Naive thymus-derived CD4-positive, alpha-beta T cell (primary cell): ENCODE data around the gene RAP2A. TPM values are rescaled to one million over a fixed set of nuclear protein-coding genes. Genes with fewer than 3 reads are reported as not detected.

Experiments
- ATAC-seq: fragments of 150-1000 bp; cut with Tn5 transposase; 2 replicates; pipeline ENCODE4 v1.10.0; 2021; ENCODE audit warnings: mild to moderate bottlenecking, moderate library complexity
- CTCF ChIA-PET: fragments of 350-600 bp; sonication (Branson Sonifier 250); formaldehyde crosslinking; loops from one replicate; lab custom pipeline; 2021; ENCODE audit warnings: antibody characterized with exemption; lab: Charles Lee
- POLR2A ChIA-PET: fragments of 350-600 bp; sonication (Branson Sonifier 250); formaldehyde crosslinking; loops from one replicate; lab custom pipeline; 2021; ENCODE audit warnings: antibody characterized with exemption, inconsistent platforms; lab: Charles Lee
- DNase-seq, 9 donors: peaks; one replicate each; pipeline versions ENCODE4 v3.0.0 to v3.0.0-alpha.2; 2020 to 2022; ENCODE audit warnings: mixed read lengths in 1 of 9
- H3K27ac ChIP-seq: one replicate; pipeline ENCODE4 v1.7.0; 2013; ENCODE audit warnings: mild to moderate bottlenecking, low read depth, low read length, moderate library complexity
- H3K27me3 ChIP-seq, 2 donors: one replicate each; pipeline ENCODE4 v1.7.0; 2013; ENCODE audit warnings: low read length in 2 of 2, mild to moderate bottlenecking in 2 of 2, moderate library complexity in 2 of 2; ENCODE audit not compliant: control insufficient read depth in 2 of 2, insufficient read depth in 2 of 2
- H3K36me3 ChIP-seq, 3 experiments: 1 replicate in 2 of 3; 2 replicates in 1 of 3; pipeline ENCODE4 v1.7.0; 2013; ENCODE audit warnings: low read length in 3 of 3, mild to moderate bottlenecking in 3 of 3, moderate library complexity in 1 of 3; ENCODE audit not compliant: insufficient read depth in 3 of 3, control insufficient read depth in 2 of 3
- H3K4me1 ChIP-seq, 2 donors: one replicate each; pipeline ENCODE4 v1.7.0; 2013; ENCODE audit warnings: low read length in 2 of 2, mild to moderate bottlenecking in 2 of 2, moderate library complexity in 1 of 2; ENCODE audit not compliant: control insufficient read depth in 2 of 2, insufficient read depth in 2 of 2
- H3K4me3 ChIP-seq: 2 replicates; pipeline ENCODE4 v1.7.0; 2013; ENCODE audit warnings: mild to moderate bottlenecking, low read length
- H3K9me3 ChIP-seq, 3 experiments: 1 replicate in 2 of 3; 2 replicates in 1 of 3; pipeline ENCODE4 v1.7.0; 2013; ENCODE audit warnings: low read length in 3 of 3; ENCODE audit not compliant: control insufficient read depth in 2 of 3
- H3K27ac Mint-ChIP-seq, 9 donors: one replicate each; pipeline ENCODE4 v1.8.0; 2020 to 2022; ENCODE audit warnings: mixed read lengths in 9 of 9, mild to moderate bottlenecking in 8 of 9, moderate library complexity in 5 of 9, inconsistent platforms in 2 of 9
- H3K27me3 Mint-ChIP-seq, 5 donors: one replicate each; pipeline ENCODE4 v1.8.0; 2021 to 2022; ENCODE audit warnings: mixed read lengths in 5 of 5, mild to moderate bottlenecking in 1 of 5
- H3K36me3 Mint-ChIP-seq, 5 donors: one replicate each; pipeline ENCODE4 v1.8.0; 2020 to 2022; ENCODE audit warnings: mixed read lengths in 5 of 5, mild to moderate bottlenecking in 3 of 5, inconsistent platforms in 1 of 5
- H3K4me1 Mint-ChIP-seq, 7 donors: one replicate each; pipeline ENCODE4 v1.8.0; 2020 to 2022; ENCODE audit warnings: mixed read lengths in 7 of 7, mild to moderate bottlenecking in 3 of 7, inconsistent platforms in 1 of 7
- H3K4me3 Mint-ChIP-seq, 10 donors: one replicate each; pipeline ENCODE4 v1.8.0; 2020 to 2022; ENCODE audit warnings: mild to moderate bottlenecking in 10 of 10, mixed read lengths in 10 of 10, moderate library complexity in 6 of 10, inconsistent platforms in 2 of 10
- H3K9me3 Mint-ChIP-seq, 11 donors: one replicate each; pipeline ENCODE4 v1.8.0; 2020 to 2022; ENCODE audit warnings: mixed read lengths in 11 of 11, mild to moderate bottlenecking in 4 of 11, inconsistent platforms in 1 of 11, moderate library complexity in 1 of 11
- intact Hi-C, 2 donors: fragments of 100-400 bp; cut with micrococcal nuclease; formaldehyde crosslinking; loops; one replicate each; pipeline ENCODE4 v1.15.1; 2023
- polyA plus RNA-seq, 2 donors: library from polyadenylated mRNA; unstranded; fragments of 300-500 nt; fragmentation: Illumina TruSeq; gene quantifications; one replicate each; pipeline ENCODE4 v1.2.3, GENCODE V29; 2021
- total RNA-seq, 6 experiments: library from RNA in 5 of 6; stranded (reverse) in 5 of 6; gene quantifications; 1 replicate in 5 of 6; 2 replicates in 1 of 6; pipeline ENCODE4 v1.2.3 and lab custom pipeline; 2021 to 2026

The RAP2A gene
- total and polyA plus RNA-seq, 7 experiments from 2014 or later = 1.2 to 33.2 (median 17.1) TPM

DNA sequence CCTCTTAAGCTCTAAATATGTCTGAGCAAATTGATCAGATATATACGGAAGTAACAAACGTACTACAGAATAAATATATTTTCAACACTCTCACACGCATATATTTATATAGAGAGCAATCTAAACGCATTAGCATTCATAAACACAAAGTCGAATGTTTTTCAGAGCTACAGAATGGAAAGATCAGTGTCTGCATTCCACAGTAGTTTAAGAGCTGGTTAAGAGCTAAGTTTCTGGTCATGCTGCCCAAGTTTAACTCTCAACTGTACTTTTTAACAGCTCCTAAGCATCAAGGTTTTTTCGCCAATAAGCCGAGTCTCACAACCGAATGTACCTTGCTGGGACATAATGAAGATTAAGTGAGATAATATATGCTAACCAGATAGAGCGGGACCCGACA lies 36.7 kb upstream of the RAP2A start:
- ChIA-PET CTCF (no interaction called here), POLR2A (no interaction called here)
- no peak overlapping the region for H3K27ac ChIP-seq
- H3K36me3 ChIP-seq = no peaks in the 10 kb centered on the region
- Mint-ChIP-seq H3K9me3 (peaks cover 1 to 14% (median 7%) of the 10 kb centered on the region in 11 donors), H3K27ac (no peak overlapping the region), H3K4me1 (no peaks in the 10 kb centered on the region), H3K27me3 (peaks cover 0 to 5% (median under 1%) of the 10 kb centered on the region in 5 donors), H3K4me3 (no peak overlapping the region), H3K36me3 (peaks cover 0 to 9% (median 4%) of the 10 kb centered on the region in 5 donors)
- DNase-seq (no peak), ATAC-seq (no peak)
- no peaks in the 10 kb centered on the region for H3K9me3 ChIP-seq
- intact Hi-C loops = no loop called here
- H3K4me3 ChIP-seq = no peak overlapping the region
- H3K4me1 ChIP-seq = no peaks in the 10 kb centered on the region
- H3K27me3 ChIP-seq = no peaks in the 10 kb centered on the region

- no peak for ATAC-seq
- Histone ChIP-seq H3K27ac (no peak overlapping the region), H3K4me3 (no peak overlapping the region), H3K27me3 (no peaks in the 10 kb centered on the region), H3K9me3 (no peaks in the 10 kb centered on the region), H3K4me1 (no peaks in the 10 kb centered on the region), H3K36me3 (no peaks in the 10 kb centered on the region)
- Mint-ChIP-seq H3K4me1 (no peaks in the 10 kb centered on the region), H3K9me3 (peaks cover 2 to 22% (median 7%) of the 10 kb centered on the region in 11 donors), H3K27ac (peak overlapping the region in 1 of 9 donors; percentile 0), H3K4me3 (no peak overlapping the region), H3K27me3 (peaks cover 6 to 16% (median 10%) of the 10 kb centered on the region in 5 donors), H3K36me3 (peaks cover 0 to 12% (median 4%) of the 10 kb centered on the region in 5 donors)
- ChIA-PET POLR2A (interaction anchor here (0.5 to 1.4 kb wide), 3 partner anchors 9 to 306 kb away, joined by 3 to 4 read pairs (median 3); no protein-coding TSS in a partner anchor), CTCF (no interaction called here)
- intact Hi-C loops = no loop called here
- no peak for DNase-seq
Observed at GRCh38 chr13:97401421-97401820, 32.5 kb upstream of the RAP2A start.

- no peak for ATAC-seq
- Mint-ChIP-seq H3K27me3 (peaks cover 6 to 18% (median 13%) of the 10 kb centered on the region in 5 donors), H3K36me3 (peaks cover 0 to 12% (median 4%) of the 10 kb centered on the region in 5 donors), H3K27ac (no peak overlapping the region), H3K4me3 (no peak overlapping the region), H3K9me3 (peaks cover 0 to 24% (median 7%) of the 10 kb centered on the region in 11 donors), H3K4me1 (no peaks in the 10 kb centered on the region)
- intact Hi-C loops = no loop called here
- H3K27me3 ChIP-seq = no peaks in the 10 kb centered on the region
- ChIA-PET POLR2A (interaction anchor here (1.3 kb wide), 1 partner anchor 29 kb away, joined by 6 read pairs; the partner anchor contains the start of gene RAP2A), CTCF (no interaction called here)
- no peaks in the 10 kb centered on the region for H3K36me3 ChIP-seq
- no peaks in the 10 kb centered on the region for H3K9me3 ChIP-seq
- H3K4me1 ChIP-seq = no peaks in the 10 kb centered on the region
- DNase-seq = no peak
- H3K27ac ChIP-seq = no peak overlapping the region
- no peak overlapping the region for H3K4me3 ChIP-seq
Observed at GRCh38 chr13:97403893-97404750, 29.8 kb upstream of the RAP2A start.

GRCh38 chr13:97407540-97407939 lies 26.4 kb upstream of the RAP2A start:
- Mint-ChIP-seq H3K27ac (no peak overlapping the region), H3K36me3 (peaks cover 0 to under 1% (median 0%) of the 10 kb centered on the region in 5 donors), H3K4me1 (no peaks in the 10 kb centered on the region), H3K4me3 (no peak overlapping the region), H3K9me3 (peaks cover 0 to 10% (median 0%) of the 10 kb centered on the region in 11 donors), H3K27me3 (peaks cover 5 to 16% (median 15%) of the 10 kb centered on the region in 5 donors)
- Histone ChIP-seq H3K27me3 (no peaks in the 10 kb centered on the region), H3K4me1 (no peaks in the 10 kb centered on the region), H3K36me3 (no peaks in the 10 kb centered on the region), H3K9me3 (no peaks in the 10 kb centered on the region), H3K4me3 (no peak overlapping the region), H3K27ac (no peak overlapping the region)
- CTCF ChIA-PET = no interaction called here
- DNase-seq = no peak
- intact Hi-C loops = no loop called here
- no peak for ATAC-seq
- POLR2A ChIA-PET = no interaction called here

- ATAC-seq (no peak), DNase-seq (no peak)
- Mint-ChIP-seq H3K9me3 (peaks cover 0 to 10% (median 0%) of the 10 kb centered on the region in 11 donors), H3K27ac (no peak overlapping the region), H3K4me3 (no peak overlapping the region), H3K36me3 (no peaks in the 10 kb centered on the region), H3K27me3 (peaks cover 5 to 16% (median 14%) of the 10 kb centered on the region in 5 donors), H3K4me1 (no peaks in the 10 kb centered on the region)
- ChIA-PET CTCF (no interaction called here), POLR2A (no interaction called here)
- Histone ChIP-seq H3K4me1 (no peaks in the 10 kb centered on the region), H3K27me3 (no peaks in the 10 kb centered on the region), H3K9me3 (no peaks in the 10 kb centered on the region), H3K36me3 (no peaks in the 10 kb centered on the region), H3K27ac (no peak overlapping the region), H3K4me3 (no peak overlapping the region)
- intact Hi-C loops = no loop called here
Observed at GRCh38 chr13:97408938-97409337, 25.0 kb upstream of the RAP2A start.

DNA sequence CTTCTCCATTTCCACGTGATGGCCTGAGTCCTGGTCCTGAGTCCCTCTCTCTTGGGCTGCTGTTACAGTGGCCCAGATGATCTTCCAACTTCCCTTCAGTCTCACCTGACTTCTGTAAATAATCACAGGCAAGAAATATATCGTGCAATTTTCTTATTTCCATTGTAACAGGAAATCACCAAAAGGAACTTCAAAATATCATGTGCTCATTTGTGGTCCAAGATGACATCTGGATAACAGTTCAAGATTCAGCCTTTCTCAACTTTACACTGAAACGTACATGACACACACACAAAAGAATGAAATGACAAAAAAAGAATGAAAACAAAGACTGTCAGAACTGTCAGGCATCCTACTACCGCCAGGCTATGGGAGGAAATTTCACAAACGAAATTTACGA lies 22.0 kb upstream of the RAP2A start:
- H3K4me3 ChIP-seq = no peak overlapping the region
- H3K36me3 Mint-ChIP-seq = no peaks in the 10 kb centered on the region
- H3K27ac ChIP-seq = no peak overlapping the region
- no peaks in the 10 kb centered on the region for H3K9me3 ChIP-seq
- H3K36me3 ChIP-seq = no peaks in the 10 kb centered on the region
- H3K27me3 Mint-ChIP-seq = peaks cover 0 to 17% (median 6%) of the 10 kb centered on the region in 5 donors
- H3K4me1 Mint-ChIP-seq = no peaks in the 10 kb centered on the region
- ChIA-PET POLR2A (no interaction called here), CTCF (no interaction called here)
- no peaks in the 10 kb centered on the region for H3K27me3 ChIP-seq
- DNase-seq (no peak), ATAC-seq (no peak)
- no peaks in the 10 kb centered on the region for H3K9me3 Mint-ChIP-seq
- H3K4me3 Mint-ChIP-seq = no peak overlapping the region
- no peak overlapping the region for H3K27ac Mint-ChIP-seq
- intact Hi-C loops = no loop called here
- H3K4me1 ChIP-seq = no peaks in the 10 kb centered on the region
